ENCODE results near the gene ATXN1.
"Not testable (repeated sequence)": the region's sequence is repeated elsewhere in the genome, so short reads cannot be mapped to it uniquely, and the experiment has no call there.

ATXN1 gene

GRCh38 chr6:16273256-16273655 lies 488.0 kb downstream of the ATXN1 start:
- no peak for TF ChIP-seq CTCF (IDR thresholded peaks at IDR 0.05; ENCODE audit: low read depth, low read length)
- Histone ChIP-seq H3K36me3 (no peaks in the 10 kb centered on the region), H3K4me1 (no peaks in the 10 kb centered on the region), H3K4me3 (ENCODE audit: low read depth, low read length) (no peak overlapping the region), H3K9me3 (no peaks in the 10 kb centered on the region), H3K27me3 (no peaks in the 10 kb centered on the region)
- no peak for DNase-seq

GRCh38 chr6:16272201-16272600 lies 489.1 kb downstream of the ATXN1 start:
- no peak overlapping the region for H3K4me3 ChIP-seq (ENCODE audit: low read depth, low read length)
- H3K27me3 ChIP-seq, result no peaks in the 10 kb centered on the region
- TF ChIP-seq CTCF (IDR thresholded peaks at IDR 0.05; ENCODE audit: low read depth, low read length), result no peak
- no peak for DNase-seq
- H3K36me3 ChIP-seq, result no peaks in the 10 kb centered on the region
- no peaks in the 10 kb centered on the region for H3K4me1 ChIP-seq
- no peaks in the 10 kb centered on the region for H3K9me3 ChIP-seq

DNA sequence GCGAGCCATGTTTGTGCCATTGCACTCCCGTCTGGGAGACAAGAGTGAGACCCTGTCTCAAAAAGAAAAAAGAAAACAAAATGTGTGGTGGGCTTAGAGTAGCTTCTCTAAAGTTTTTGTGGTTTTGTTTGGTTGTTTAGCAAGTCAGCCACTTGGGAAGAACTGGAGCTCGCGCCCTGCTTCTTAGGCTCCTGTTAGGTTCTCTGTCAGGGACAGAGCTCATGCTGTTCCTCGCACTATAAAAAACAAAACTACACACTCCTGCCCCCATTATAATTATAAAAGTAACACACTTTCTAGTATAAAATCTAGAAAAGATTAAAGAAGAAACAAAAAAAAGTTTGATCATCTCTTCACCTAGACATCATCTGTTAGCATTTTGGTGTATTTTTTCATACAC lies 489.8 kb downstream of the ATXN1 start:
- no peak for TF ChIP-seq CTCF (IDR thresholded peaks at IDR 0.05; ENCODE audit: low read depth, low read length)
- DNase-seq, result no peak
- Histone ChIP-seq H3K4me1 (no peaks in the 10 kb centered on the region), H3K9me3 (no peaks in the 10 kb centered on the region), H3K27me3 (no peaks in the 10 kb centered on the region), H3K36me3 (no peaks in the 10 kb centered on the region), H3K4me3 (ENCODE audit: low read depth, low read length) (no peak overlapping the region)

DNA sequence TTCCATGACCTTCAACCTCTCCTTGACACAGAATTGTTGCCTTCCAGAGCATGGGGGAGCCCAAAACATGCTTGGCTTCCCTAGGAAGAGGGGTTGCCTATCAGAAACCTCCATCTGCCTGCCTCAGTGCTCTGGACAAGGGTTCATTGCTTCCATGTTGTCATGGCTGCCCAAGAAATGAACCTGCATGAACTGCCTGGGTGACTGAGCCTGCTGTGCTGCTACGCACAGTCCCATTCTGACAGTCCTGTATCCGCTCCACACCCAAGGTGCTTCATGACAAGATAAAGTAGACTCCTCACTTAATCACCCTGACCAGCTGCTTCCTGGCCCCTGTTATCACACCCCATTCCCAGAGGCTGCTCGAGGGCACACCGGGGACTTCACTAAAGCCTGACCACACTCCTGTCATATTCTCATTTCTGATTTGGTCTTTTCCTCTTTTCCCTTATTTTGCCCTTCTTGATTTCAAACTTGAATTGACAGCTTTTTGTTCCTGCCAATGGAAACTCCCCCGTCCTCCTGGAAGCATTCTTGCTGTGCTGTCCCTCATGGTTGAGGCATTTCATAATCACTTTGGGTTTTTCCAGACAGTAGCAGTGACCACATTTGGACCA lies 491.0 kb downstream of the ATXN1 start:
- no peak for TF ChIP-seq CTCF (IDR thresholded peaks at IDR 0.05; ENCODE audit: low read depth, low read length)
- H3K27me3 ChIP-seq, result no peaks in the 10 kb centered on the region
- no peaks in the 10 kb centered on the region for H3K9me3 ChIP-seq
- H3K36me3 ChIP-seq, result no peaks in the 10 kb centered on the region
- no peak for DNase-seq
- no peak overlapping the region for H3K4me3 ChIP-seq (ENCODE audit: low read depth, low read length)
- H3K4me1 ChIP-seq, result no peaks in the 10 kb centered on the region

DNA sequence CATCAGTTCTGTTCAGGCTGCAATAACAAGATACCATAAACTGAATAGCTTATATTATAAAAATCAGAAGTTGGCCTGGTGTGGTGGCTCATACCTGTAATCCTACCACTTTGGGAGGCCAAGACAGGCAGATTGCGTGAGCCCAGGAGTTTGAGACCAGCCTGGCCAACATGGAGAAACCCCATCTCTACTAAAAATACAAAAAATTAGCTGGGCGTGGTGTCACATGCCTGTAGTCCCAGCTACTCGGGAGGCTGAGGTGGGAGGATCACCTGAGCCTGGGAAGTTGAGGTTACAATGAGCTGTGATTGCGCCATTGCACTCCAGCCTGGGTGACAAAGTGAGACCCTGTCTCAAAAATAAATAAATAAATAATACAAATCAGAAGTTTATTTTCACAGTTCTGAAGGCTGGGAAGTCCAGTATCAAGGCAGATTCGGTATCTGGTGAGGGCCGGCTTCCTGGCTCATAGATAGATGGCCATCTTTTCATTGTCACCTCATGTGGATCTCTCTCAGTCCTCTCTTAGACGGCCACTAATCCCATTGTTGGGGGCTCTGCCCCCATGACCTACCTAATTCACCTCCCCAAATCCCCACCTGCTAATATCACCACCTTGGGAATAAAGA lies 491.7 kb downstream of the ATXN1 start:
- H3K4me1 ChIP-seq, H3K9me3 ChIP-seq: not testable (repeated sequence)

DNA sequence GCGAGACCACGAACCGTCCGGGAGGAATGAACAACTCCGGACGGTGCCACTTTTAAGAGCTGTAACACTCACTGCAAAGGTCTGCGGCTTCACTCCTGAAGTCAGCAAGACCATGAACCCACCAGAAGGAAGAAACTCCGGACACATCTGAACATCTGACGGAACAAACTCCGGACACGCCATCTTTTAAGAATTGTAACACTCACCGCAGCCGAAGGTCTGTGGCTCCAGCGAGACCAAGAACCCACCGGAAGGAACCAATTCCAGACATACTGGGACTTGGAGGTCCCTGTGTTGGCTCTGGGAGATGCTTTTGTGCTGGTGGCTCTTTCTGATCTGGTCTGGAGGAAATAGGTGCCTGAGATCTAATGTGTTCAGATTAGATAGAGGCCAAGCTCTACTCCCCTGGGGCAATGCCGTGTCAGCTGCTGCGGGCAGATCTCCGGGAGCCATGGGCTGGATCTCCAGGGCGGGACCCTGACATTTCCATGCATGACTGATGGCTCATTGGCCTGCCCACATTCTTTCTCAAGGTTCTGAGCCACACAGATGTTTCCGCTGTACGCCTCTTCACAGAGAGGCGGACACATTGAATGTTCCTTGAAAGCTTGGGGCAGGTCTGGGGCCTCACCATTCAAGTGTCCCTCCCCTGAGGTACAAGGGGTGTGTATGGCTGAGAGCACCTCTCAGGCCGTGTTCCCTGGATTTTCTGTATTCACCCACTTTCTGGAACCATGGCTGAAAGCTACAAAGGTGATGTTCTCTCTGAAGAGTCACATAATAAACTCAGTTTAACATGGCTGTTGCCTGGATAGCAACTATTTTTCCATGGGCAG lies 493.6 kb downstream of the ATXN1 start:
- no peaks in the 10 kb centered on the region for H3K27me3 ChIP-seq
- H3K9me3 ChIP-seq, result no peaks in the 10 kb centered on the region
- TF ChIP-seq CTCF (IDR thresholded peaks at IDR 0.05; ENCODE audit: low read depth, low read length), result no peak
- H3K4me3 ChIP-seq (ENCODE audit: low read depth, low read length), result no peak overlapping the region
- no peaks in the 10 kb centered on the region for H3K36me3 ChIP-seq
- no peaks in the 10 kb centered on the region for H3K4me1 ChIP-seq
- DNase-seq, result no peak

More for the DNA sequence above, 491.7 kb downstream of the ATXN1 start:
- H3K4me3 ChIP-seq (ENCODE audit: low read depth, low read length); DNase-seq; H3K36me3 ChIP-seq; H3K27me3 ChIP-seq: not testable (repeated sequence)
